SIG-M5 (cell line): ENCODE data around the gene GRM7.

Experiments used
- DNase-seq: peaks from one replicate; lab custom pipeline; 2025; lab: John Stamatoyannopoulos, UW

The GRM7 gene

GRCh38 chr3:7400360-7400759, 539.4 kb downstream of the GRM7 start:
- no peak for DNase-seq

GRCh38 chr3:7401418-7401817, 540.5 kb downstream of the GRM7 start:
- no peak for DNase-seq

GRCh38 chr3:7407107-7407506, 546.2 kb downstream of the GRM7 start:
- DNase-seq: no peak

GRCh38 chr3:7410782-7411181, 549.9 kb downstream of the GRM7 start:
- no peak for DNase-seq

- no peak for DNase-seq
Observed at GRCh38 chr3:7421065-7421464, 560.1 kb downstream of the GRM7 start.

GRCh38 chr3:7423036-7423435, 562.1 kb downstream of the GRM7 start:
- no peak for DNase-seq

GRCh38 chr3:7423995-7424394, 563.1 kb downstream of the GRM7 start:
- no peak for DNase-seq

GRCh38 chr3:7428206-7428718, 567.3 kb downstream of the GRM7 start:
- DNase-seq: no peak

GRCh38 chr3:7432610-7433009, 571.7 kb downstream of the GRM7 start:
- no peak for DNase-seq

GRCh38 chr3:7433073-7433472, 572.2 kb downstream of the GRM7 start:
- DNase-seq: no peak

- DNase-seq: no peak
Observed at GRCh38 chr3:7436542-7436941, 575.6 kb downstream of the GRM7 start.

GRCh38 chr3:7437231-7437630, 576.3 kb downstream of the GRM7 start:
- DNase-seq: no peak

GRCh38 chr3:7439101-7439680, 578.3 kb downstream of the GRM7 start:
- no peak for DNase-seq

GRCh38 chr3:7444886-7445285, 584.0 kb downstream of the GRM7 start:
- no peak for DNase-seq

- no peak for DNase-seq
Observed at GRCh38 chr3:7445331-7445730, 584.4 kb downstream of the GRM7 start.

- no peak for DNase-seq
Observed at GRCh38 chr3:7447197-7447769, 586.4 kb downstream of the GRM7 start.

GRCh38 chr3:7456386-7456785, 595.5 kb downstream of the GRM7 start:
- DNase-seq: no peak

GRCh38 chr3:7461202-7461825, 600.4 kb downstream of the GRM7 start:
- no peak for DNase-seq

GRCh38 chr3:7469866-7470265, 609.0 kb downstream of the GRM7 start:
- no peak for DNase-seq

GRCh38 chr3:7484636-7485035, 623.7 kb downstream of the GRM7 start:
- no peak for DNase-seq

GRCh38 chr3:7487763-7488162, 626.8 kb downstream of the GRM7 start:
- DNase-seq: no peak

- no peak for DNase-seq
Observed at GRCh38 chr3:7489417-7489816, 628.5 kb downstream of the GRM7 start.

GRCh38 chr3:7498715-7499114, 637.8 kb downstream of the GRM7 start:
- no peak for DNase-seq

GRCh38 chr3:7503431-7503830, 642.5 kb downstream of the GRM7 start:
- DNase-seq: no peak
